ENCODE data around the gene ZMIZ1. TPM values are rescaled to one million over a fixed set of nuclear protein-coding genes. Genes with fewer than 3 reads are reported as not detected.
"Not testable (repeated sequence)": the region's sequence is repeated elsewhere in the genome, so short reads cannot be mapped to it uniquely, and the experiment has no call there.

The ZMIZ1 gene
- total RNA-seq, 1 donor from 2014 or later, result 66.3 TPM

DNA sequence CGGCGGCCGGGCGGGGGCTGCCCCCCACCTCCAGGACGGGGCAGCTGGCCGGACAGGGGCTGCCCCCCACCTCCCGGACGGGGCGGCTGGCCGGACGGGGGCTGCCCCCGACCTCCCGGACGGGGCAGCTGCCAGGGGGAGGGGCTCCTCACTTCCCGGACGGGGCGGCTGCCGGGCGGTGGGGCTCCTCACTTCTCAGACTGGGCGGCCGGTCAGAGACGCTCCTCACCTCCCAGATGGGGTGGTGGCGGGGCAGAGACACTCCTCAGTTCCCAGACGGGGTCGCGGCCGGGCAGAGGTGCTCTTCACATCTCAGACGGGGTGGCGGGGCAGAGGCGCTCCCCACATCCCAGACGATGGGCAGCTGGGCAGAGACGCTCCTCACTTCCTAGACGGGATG lies 210.3 kb downstream of the ZMIZ1 start:
- H3K9me3 Mint-ChIP-seq; DNase-seq; H3K4me1 Mint-ChIP-seq; H3K27me3 Mint-ChIP-seq; H3K27ac Mint-ChIP-seq; H3K4me3 Mint-ChIP-seq; intact Hi-C loops (cut with micrococcal nuclease): not testable (repeated sequence)
- H3K36me3 Mint-ChIP-seq (ENCODE audit: low read depth), result peaks cover 27% of the 10 kb centered on the region

DNA sequence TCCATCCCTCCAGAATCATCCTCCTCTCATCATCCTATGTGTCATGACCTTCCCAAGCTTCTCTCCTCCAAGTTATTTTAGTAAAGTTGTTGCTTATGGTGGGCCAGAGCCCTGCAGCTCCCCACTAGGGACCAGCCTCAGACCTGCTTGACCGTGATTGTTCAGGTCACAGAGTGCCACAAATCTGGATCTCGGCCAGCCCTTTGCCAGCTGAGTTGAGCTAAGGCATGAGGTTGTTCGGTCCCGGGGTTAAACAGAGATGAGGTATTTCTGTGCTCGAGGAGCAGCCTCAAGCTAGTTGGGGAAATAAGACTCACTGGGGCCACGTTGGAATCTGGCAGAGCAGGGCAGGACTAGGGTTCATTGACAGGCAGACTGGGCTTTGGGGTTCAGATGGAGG lies 212.2 kb downstream of the ZMIZ1 start:
- Mint-ChIP-seq H3K4me1 (peaks cover 27% of the 10 kb centered on the region), H3K9me3 (no peaks in the 10 kb centered on the region), H3K27me3 (no peaks in the 10 kb centered on the region), H3K36me3 (ENCODE audit: low read depth) (peaks cover 40% of the 10 kb centered on the region), H3K4me3 (no peak overlapping the region), H3K27ac (no peak overlapping the region)
- intact Hi-C loops (cut with micrococcal nuclease), result no loop called here
- DNase-seq, result no peak

DNA sequence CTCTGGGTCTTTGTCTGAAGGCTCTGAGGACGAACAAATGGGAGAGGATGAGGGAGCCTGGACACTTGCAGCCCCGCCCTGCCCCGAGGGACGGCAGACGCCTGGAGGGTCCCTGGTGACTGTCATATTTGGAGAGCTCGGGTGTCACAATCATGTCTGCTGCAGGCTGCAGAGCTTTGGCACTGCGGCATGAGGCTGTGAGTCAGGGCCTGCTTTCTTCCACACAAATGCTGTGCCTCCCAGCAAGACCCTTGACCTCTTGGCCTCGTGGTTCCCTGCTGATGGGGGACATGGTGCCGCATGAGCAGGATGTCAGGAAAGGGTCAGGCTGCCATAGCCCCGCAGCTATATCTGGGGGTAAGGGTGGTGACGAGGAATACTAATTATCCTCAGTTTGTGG lies 213.6 kb downstream of the ZMIZ1 start:
- H3K27me3 Mint-ChIP-seq, result no peaks in the 10 kb centered on the region
- peaks cover 45% of the 10 kb centered on the region for H3K36me3 Mint-ChIP-seq (ENCODE audit: low read depth)
- H3K27ac Mint-ChIP-seq, result no peak overlapping the region
- intact Hi-C loops (cut with micrococcal nuclease), result no loop called here
- DNase-seq, result no peak
- no peaks in the 10 kb centered on the region for H3K9me3 Mint-ChIP-seq
- H3K4me1 Mint-ChIP-seq, result peaks cover 38% of the 10 kb centered on the region
- no peak overlapping the region for H3K4me3 Mint-ChIP-seq

DNA sequence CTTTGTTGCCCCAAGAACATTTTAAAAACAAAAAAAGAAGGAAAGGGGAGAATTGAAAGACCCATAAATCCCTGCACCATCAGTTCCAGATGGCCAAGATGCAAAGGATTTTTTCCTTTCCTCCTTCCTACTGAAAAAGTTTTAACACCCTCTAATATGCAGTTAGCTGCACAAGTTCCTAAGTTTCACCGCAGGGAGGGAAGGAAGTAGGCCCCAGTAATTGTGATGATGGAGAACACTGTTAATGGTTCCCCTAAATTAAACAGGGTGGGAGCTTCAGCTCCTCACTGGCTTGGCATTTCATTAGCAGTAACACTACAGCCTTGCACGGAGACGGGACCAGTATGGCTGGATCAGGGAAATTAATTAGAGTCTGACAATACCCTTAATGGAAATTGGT lies 214.8 kb downstream of the ZMIZ1 start:
- intact Hi-C loops (cut with micrococcal nuclease), result no loop called here
- Mint-ChIP-seq H3K36me3 (ENCODE audit: low read depth) (peaks cover 44% of the 10 kb centered on the region), H3K9me3 (no peaks in the 10 kb centered on the region)

DNA sequence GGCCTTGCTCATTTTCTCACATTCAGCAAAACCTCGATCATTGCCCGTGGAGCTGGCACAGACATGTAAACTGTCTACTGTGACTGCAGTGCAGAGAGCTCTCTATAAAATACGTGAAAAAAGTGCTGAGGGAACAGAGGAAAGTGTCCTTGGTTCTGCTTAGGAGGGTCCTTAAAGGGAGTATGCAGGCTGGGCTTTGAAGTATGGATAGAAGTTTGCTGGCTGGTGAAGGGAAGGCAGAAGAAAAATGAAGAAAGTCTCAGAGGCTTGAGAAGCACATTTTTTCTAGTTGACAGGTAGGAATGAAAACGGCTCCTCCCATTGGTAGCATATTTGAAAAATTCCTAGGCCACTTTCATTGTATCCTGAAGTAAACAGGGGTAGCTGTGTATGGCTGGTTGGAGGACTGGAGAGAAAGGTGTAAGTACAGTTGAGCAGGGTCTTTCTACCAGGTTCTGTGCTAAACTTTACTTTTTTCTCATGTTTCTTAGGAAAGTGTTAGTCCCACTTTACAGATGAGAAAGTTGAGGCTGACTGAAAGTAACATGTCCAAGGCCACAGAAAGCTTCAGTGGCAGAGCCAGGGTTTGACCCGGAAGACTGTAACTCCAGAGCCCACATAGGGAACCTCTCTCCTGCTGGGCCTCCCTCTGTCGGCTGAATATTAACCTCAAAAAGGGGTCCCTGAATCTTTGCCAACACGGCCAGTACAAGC lies 215.5 kb downstream of the ZMIZ1 start:
- H3K36me3 Mint-ChIP-seq (ENCODE audit: low read depth), result peaks cover 49% of the 10 kb centered on the region
- peak overlapping the region; percentile 97 for H3K27ac Mint-ChIP-seq
- intact Hi-C loops (cut with micrococcal nuclease), result no loop called here
- no peaks in the 10 kb centered on the region for H3K27me3 Mint-ChIP-seq
- no peak for DNase-seq
- H3K4me3 Mint-ChIP-seq, result no peak overlapping the region
- H3K4me1 Mint-ChIP-seq, result peaks cover 54% of the 10 kb centered on the region
- no peaks in the 10 kb centered on the region for H3K9me3 Mint-ChIP-seq

More for the DNA sequence above, 214.8 kb downstream of the ZMIZ1 start:
- no peak overlapping the region for H3K4me3 Mint-ChIP-seq
- peaks cover 49% of the 10 kb centered on the region for H3K4me1 Mint-ChIP-seq
- H3K27ac Mint-ChIP-seq, result no peak overlapping the region
- H3K27me3 Mint-ChIP-seq, result no peaks in the 10 kb centered on the region
- no peak for DNase-seq

DNA sequence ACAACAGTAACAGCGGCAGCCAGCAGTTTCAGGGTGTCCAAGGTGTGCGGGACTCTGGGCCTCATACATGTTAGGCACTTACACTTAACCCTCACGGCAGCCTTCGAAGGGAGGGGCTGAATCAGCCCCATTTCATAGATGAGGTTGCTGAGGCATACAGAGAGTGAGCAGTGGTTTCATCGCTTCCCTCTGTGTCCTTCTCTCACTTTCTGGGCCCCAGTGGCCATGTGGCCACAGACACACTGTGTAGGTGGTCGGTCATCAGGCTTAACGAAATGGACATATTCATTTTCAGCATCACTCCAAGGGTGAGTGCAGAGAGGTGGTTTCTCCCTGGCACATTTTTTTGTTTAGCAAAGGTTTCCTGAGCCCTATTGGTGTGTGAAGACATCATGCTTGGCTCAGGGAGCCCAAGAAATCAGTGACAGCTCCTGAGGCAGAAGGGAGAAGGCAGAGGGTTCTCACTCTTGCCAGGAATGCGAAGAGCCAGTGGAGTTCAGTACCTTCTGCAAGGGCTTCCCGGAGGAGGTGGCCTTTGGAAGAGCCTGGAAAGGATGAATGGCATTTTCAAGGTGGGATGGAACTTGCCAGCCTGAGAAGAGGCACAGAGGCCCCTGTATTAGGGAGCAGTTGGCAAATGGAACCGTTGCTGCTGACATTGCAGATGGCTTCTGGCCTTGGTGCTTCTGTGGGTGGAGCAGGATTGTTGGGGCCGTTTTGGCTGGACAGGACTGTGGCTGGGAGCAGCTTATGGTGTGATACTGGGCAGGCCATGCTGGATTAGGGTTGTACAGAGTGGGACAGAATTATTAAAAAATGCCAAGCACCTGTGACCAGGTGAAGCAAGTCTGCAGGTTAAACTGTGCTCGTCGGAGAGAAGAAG lies 216.8 kb downstream of the ZMIZ1 start:
- peak overlapping the region; percentile 97 for H3K27ac Mint-ChIP-seq
- H3K9me3 Mint-ChIP-seq, result no peaks in the 10 kb centered on the region
- no peaks in the 10 kb centered on the region for H3K27me3 Mint-ChIP-seq
- peak; percentile 81 for DNase-seq
- intact Hi-C loops (cut with micrococcal nuclease), result loop anchor here (1.0 to 5.0 kb wide), 8 partner anchors 13 to 218 kb away; no protein-coding TSS in a partner anchor
- H3K4me1 Mint-ChIP-seq, result peaks cover 55% of the 10 kb centered on the region
- H3K4me3 Mint-ChIP-seq, result peak overlapping the region; percentile 76
- peaks cover 46% of the 10 kb centered on the region for H3K36me3 Mint-ChIP-seq (ENCODE audit: low read depth)

DNA sequence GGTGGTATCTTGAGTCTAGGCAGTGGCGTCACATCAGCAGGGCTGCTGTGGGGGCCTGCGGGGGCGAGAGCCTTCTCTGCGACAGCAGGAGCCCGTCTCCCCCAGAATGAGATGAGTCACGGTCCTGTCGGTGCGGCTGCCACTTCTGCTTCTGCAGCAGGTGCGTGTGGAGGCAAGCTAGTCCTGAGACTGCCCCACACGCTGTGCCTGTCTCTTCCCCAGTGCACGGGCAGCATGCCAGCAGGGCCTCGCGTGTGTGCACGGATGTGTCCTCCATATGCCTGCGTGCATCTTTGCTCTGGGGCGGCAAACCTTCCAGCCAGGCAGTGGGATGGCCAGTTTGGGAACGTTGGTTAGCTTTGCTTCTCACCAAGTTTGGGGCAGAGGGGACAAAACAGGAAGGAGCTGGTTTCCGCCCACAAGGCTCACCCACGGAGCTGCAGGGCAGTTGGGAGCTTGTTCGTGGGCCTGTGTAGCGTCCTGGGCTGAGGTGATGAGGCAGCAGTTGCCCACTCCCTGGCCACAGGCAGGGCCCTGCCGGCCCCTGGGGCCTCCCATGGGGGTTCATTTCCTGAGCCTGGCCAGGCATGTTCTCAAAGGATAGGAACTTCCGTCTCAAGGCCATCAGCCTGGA lies 217.7 kb downstream of the ZMIZ1 start:
- peak overlapping the region; percentile 97 for H3K27ac Mint-ChIP-seq
- DNase-seq, result peak; percentile 90
- H3K27me3 Mint-ChIP-seq, result no peaks in the 10 kb centered on the region
- H3K36me3 Mint-ChIP-seq (ENCODE audit: low read depth), result peaks cover 42% of the 10 kb centered on the region
- no peaks in the 10 kb centered on the region for H3K9me3 Mint-ChIP-seq
- intact Hi-C loops (cut with micrococcal nuclease), result loop anchor here (1.0 to 5.0 kb wide), 7 partner anchors 12 to 219 kb away; no protein-coding TSS in a partner anchor
- peak overlapping the region; percentile 76 for H3K4me3 Mint-ChIP-seq
- H3K4me1 Mint-ChIP-seq, result peaks cover 55% of the 10 kb centered on the region

DNA sequence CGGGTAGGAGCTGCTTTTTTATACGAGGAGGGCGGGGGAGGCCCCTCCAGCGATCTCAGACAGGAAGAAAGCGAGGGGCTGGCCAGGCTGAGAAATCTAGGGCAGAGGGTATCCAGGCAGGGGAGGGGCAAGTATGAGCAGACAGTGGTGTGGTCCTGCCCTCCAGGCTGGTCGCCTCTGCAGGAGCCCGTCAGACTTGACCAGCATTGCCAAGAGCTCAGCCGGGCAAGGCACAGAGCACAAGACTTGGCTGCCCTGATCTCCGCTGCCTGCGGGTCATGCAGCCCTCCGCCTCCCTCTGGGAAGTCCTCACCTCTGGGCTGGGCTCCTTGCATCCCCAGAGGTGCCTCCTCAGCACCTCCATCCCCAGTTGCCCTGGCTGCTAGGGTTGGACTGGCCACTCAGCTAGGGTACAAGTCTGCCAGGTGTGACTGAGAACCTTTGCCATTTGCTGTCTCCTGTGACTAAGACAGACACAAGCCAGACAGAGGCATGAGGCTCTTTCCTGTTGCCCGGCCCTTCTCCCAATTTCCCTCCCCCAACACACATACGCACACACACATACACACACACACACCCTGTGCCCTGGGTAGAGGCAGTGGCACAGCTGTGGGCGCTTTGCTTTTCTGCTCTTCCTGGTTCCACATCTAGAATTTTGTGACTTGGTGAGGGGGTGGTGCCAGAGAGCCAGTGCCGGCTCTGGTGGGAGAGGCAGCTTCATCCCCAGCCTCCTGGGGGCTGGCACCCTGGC lies 219.4 kb downstream of the ZMIZ1 start:
- H3K4me3 Mint-ChIP-seq, result no peak overlapping the region
- DNase-seq, result no peak
- intact Hi-C loops (cut with micrococcal nuclease), result loop anchor here (2.0 to 5.0 kb wide), 2 partner anchors 43 to 154 kb away; no protein-coding TSS in a partner anchor
- H3K4me1 Mint-ChIP-seq, result peaks cover 58% of the 10 kb centered on the region
- H3K36me3 Mint-ChIP-seq (ENCODE audit: low read depth), result peaks cover 44% of the 10 kb centered on the region
- no peaks in the 10 kb centered on the region for H3K27me3 Mint-ChIP-seq
- peak overlapping the region; percentile 82 for H3K27ac Mint-ChIP-seq
- H3K9me3 Mint-ChIP-seq, result no peaks in the 10 kb centered on the region

DNA sequence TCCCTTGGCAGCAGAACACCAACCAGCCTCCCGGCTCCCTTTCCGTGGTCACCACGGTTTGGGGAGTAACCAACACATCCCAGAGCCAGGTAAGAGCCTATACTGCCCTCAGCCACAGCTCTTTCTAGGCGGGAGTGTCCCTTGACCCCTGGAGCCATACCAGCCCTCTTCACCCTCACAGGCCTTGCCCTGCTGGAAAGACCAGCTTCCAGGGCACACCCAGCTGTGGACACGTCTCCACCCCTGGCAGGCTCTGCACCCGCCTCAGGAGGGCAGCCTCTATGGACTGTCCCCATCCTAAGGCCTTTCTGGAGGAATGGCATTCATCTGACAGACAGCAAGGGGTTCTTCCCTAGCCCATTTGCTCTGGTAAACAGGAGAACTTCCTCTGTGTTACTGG lies 221.0 kb downstream of the ZMIZ1 start:
- intact Hi-C loops (cut with micrococcal nuclease), result loop anchor here (5.0 kb wide), 1 partner anchor 152 kb away; no protein-coding TSS in a partner anchor
- H3K9me3 Mint-ChIP-seq, result no peaks in the 10 kb centered on the region
- peaks cover 56% of the 10 kb centered on the region for H3K4me1 Mint-ChIP-seq
- H3K27ac Mint-ChIP-seq, result peak overlapping the region; percentile 34
- no peaks in the 10 kb centered on the region for H3K27me3 Mint-ChIP-seq
- DNase-seq, result no peak
- H3K36me3 Mint-ChIP-seq (ENCODE audit: low read depth), result peaks cover 48% of the 10 kb centered on the region
- H3K4me3 Mint-ChIP-seq, result no peak overlapping the region

DNA sequence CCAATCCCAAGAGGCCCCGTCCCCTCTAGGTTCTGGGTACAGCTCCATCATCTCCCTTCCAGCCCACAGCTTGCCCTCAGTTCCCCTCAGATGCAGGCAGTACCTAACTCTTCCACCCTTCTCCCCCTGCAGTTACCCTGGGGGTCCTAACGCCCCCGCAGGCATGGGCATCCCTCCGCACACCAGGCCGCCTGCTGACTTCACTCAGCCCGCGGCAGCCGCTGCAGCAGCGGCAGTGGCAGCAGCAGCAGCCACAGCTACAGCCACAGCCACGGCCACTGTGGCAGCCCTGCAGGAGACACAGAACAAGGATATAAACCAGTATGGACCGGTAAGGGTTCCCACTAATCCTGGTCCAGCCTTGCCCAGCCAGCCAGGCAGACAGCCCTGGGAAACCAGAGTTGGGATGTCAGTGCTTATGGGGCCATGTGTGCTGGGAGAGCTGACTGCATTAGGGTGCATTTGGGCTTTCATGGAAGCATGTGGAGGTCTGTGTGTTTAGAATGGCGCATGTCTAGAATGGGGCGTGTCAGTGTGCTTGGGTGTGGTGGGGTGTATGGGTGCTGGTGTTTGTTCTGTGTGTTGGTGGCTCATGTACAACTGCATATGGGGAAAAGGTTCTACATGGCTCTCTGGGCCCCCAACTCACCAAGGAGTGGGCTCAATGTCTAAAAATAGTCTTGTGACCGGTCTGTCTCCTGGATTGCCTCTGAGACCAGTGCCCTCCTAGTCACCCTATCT lies 223.4 kb downstream of the ZMIZ1 start:
- intact Hi-C loops (cut with micrococcal nuclease), result loop anchor here (2.0 kb wide), 1 partner anchor 55 kb away; the partner anchor contains the start of gene PPIF
- no peaks in the 10 kb centered on the region for H3K9me3 Mint-ChIP-seq
- H3K4me1 Mint-ChIP-seq, result peaks cover 43% of the 10 kb centered on the region
- H3K36me3 Mint-ChIP-seq (ENCODE audit: low read depth), result peaks cover 52% of the 10 kb centered on the region
- no peak for DNase-seq
- H3K27me3 Mint-ChIP-seq, result no peaks in the 10 kb centered on the region
- H3K27ac Mint-ChIP-seq, result no peak overlapping the region
- H3K4me3 Mint-ChIP-seq, result no peak overlapping the region

DNA sequence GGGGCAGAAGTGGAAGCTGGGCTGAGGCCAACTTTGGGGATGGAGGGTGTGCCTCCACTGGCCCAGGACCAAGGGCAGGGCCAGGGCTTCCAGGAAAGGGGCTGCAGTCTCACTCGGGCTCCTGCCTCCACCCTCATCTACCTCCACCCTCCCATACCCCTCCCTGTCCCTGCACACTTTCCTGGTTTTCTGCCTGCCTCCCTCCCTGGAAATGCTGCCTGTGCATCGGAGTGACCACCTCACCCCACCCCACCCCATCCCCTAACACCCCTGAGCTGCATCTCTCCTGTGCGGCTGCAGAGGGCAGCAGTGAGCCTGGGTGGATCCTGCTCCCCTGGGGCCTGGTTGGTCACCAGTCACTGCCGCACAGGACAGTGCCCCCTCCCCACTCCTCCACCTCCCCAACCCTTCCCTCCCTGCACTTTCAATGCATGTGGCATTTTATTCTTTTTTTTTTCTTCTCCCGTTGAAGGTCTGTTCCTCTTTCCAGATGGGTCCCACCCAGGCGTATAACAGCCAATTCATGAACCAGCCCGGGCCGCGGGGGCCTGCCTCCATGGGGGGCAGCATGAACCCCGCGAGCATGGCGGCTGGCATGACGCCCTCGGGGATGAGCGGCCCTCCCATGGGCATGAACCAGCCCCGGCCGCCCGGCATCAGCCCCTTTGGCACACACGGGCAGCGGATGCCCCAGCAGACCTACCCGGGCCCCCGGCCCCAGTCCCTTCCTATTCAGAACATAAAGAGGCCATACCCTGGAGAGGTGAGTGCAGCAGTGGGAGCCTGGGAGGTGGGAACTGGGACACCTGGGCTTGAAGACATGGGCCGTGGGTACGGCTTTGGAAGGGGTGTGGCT lies 224.4 kb downstream of the ZMIZ1 start:
- H3K4me1 Mint-ChIP-seq, result peaks cover 38% of the 10 kb centered on the region
- H3K36me3 Mint-ChIP-seq (ENCODE audit: low read depth), result peaks cover 50% of the 10 kb centered on the region
- no peak overlapping the region for H3K4me3 Mint-ChIP-seq
- H3K9me3 Mint-ChIP-seq, result no peaks in the 10 kb centered on the region
- H3K27ac Mint-ChIP-seq, result no peak overlapping the region
- intact Hi-C loops (cut with micrococcal nuclease), result loop anchor here (2.0 kb wide), 1 partner anchor 54 kb away; the partner anchor contains the start of gene PPIF
- peak; percentile 79 for DNase-seq
- H3K27me3 Mint-ChIP-seq, result no peaks in the 10 kb centered on the region
